Tibial artery (tissue), 4 donors: ENCODE data around the gene TEKT2.

Source experiments
- DNase-seq, 2 donors: peaks; one replicate each; pipeline ENCODE4 v3.0.0-alpha.2; 2019
- H3K27ac ChIP-seq, 2 donors: fragments of 200-600 bp; sonication (generic) in 1 of 2; 1 replicate in 1 of 2; 2 replicates in 1 of 2; pipeline ENCODE4 v1.5.1; 2018 to 2019; ENCODE audit warnings: mild to moderate bottlenecking in 1 of 2
- H3K27me3 ChIP-seq, 2 donors: fragments of 200-600 bp; sonication (generic) in 1 of 2; one replicate each; pipeline versions ENCODE4 v1.5.1 to v1.6.0; 2016 to 2019
- H3K36me3 ChIP-seq, 3 donors: fragments of 200-600 bp; sonication (generic) in 2 of 3; one replicate each; pipeline ENCODE4 v1.5.1; 2016 to 2019; ENCODE audit warnings: mild to moderate bottlenecking in 2 of 3
- H3K4me1 ChIP-seq, 4 donors: fragments of 200-600 bp; sonication (generic) in 2 of 4; 1 replicate in 3 of 4; 2 replicates in 1 of 4; pipeline ENCODE4 v1.5.1; 2016 to 2019
- H3K4me3 ChIP-seq, 2 donors: fragments of 200-600 bp; sonication (generic) in 1 of 2; 1 replicate in 1 of 2; 2 replicates in 1 of 2; pipeline ENCODE4 v1.5.1; 2018 to 2019; ENCODE audit warnings: mild to moderate bottlenecking in 2 of 2
- H3K9me3 ChIP-seq, 3 donors: fragments of 200-600 bp; sonication (generic) in 1 of 3; one replicate each; pipeline ENCODE4 v1.5.1; 2016 to 2019
- intact Hi-C: fragments of 100-400 bp; cut with DNase I; formaldehyde crosslinking; loops from one replicate; pipeline ENCODE4 v1.15.0; 2023; ENCODE audit warnings: low total_unique reads
- TF ChIP-seq, protein P1 (sequence below), 2 experiments: fragments of 200-600 bp in 1 of 2; fragments of 450-650 bp in 1 of 2; IDR thresholded peaks; one replicate each; pipeline ENCODE4 v1.5.1; 2017 to 2019; ENCODE audit warnings: antibody characterized with exemption in 2 of 2, mild to moderate bottlenecking in 1 of 2, moderate library complexity in 1 of 2

The TEKT2 gene

DNA sequence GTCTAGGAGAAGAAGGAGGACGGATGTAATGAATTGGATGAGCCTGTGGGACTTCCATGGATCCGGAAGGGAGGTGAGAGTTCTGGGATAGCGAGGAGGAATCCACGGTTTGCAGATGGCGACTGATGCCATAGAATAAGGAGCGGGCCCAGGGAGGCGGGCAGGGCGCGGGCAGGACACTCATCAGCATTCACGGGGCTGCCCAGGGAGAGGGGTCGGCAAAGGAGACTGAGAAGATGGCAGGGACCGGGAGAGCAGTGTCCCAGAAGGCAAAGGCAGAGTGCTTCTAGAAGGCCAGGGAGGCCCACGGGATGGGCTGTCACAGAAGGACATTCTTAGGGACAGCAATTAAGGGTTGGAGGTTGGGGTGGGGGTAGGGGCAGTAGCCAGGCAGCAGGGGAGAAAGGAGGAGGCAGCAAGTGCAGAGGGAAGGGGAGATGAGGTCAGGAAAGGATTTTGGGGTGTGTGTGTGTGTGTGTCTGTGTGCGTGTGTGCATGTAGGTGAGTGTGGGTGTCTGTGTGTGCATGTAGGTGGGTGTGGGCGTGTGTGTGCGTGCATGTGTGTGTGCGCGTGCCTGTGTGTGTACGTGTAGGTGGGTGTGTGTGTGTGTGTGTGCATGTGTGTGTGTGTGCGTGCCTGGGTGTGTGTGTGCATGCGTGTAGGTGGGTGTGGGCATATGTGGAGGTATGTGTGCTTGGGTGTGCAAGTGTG is 42.3 kb downstream of the TEKT2 start:
- Histone ChIP-seq H3K9me3 (no peaks in the 10 kb centered on the region), H3K36me3 (no peaks in the 10 kb centered on the region), H3K4me1 (peaks cover 0 to 54% (median 27%) of the 10 kb centered on the region in 4 donors), H3K27me3 (no peaks in the 10 kb centered on the region), H3K27ac (peak overlapping the region; percentile 90 to 91), H3K4me3 (peak overlapping the region in 1 of 2 donors; percentile 71)
- TF ChIP-seq, protein P1, sequence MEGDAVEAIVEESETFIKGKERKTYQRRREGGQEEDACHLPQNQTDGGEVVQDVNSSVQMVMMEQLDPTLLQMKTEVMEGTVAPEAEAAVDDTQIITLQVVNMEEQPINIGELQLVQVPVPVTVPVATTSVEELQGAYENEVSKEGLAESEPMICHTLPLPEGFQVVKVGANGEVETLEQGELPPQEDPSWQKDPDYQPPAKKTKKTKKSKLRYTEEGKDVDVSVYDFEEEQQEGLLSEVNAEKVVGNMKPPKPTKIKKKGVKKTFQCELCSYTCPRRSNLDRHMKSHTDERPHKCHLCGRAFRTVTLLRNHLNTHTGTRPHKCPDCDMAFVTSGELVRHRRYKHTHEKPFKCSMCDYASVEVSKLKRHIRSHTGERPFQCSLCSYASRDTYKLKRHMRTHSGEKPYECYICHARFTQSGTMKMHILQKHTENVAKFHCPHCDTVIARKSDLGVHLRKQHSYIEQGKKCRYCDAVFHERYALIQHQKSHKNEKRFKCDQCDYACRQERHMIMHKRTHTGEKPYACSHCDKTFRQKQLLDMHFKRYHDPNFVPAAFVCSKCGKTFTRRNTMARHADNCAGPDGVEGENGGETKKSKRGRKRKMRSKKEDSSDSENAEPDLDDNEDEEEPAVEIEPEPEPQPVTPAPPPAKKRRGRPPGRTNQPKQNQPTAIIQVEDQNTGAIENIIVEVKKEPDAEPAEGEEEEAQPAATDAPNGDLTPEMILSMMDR (IDR thresholded peaks at IDR 0.05) = no peak
- intact Hi-C loops = no loop called here
- no peak for DNase-seq

DNA sequence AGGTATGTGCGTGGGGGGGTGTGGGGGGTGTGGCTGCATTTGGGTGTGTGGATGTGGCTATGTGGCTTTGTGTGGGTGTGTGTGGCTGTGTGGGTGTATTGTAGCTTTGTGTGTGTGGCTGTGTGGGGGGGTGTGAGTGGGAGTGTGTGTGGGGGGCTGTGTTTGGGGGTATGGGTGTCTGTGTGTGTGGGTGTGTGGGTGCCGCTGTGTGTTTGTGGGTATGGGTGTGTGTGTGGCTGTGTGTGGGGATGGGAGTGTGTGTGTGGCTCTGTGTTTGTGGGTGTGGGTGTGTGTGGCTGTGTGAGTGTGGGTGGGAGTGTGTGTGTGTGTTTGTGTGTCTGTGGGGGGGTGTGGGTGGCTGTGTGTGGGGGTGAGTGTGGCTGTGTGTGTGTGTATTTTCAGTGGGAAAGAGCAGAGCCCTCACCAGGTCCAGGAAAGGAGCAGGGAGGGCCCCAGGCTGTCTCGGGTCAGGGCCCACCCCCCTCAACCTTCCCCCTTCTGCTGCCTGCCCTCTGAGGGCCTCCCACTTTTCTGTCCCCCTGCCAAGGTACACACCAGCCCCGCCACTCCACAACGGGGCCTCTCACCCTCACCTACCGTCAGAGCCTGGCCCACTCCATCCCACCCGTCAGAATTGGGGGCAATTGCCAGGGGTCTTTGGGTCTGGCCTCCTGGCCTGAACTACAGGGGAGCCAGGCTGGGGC is 43.1 kb downstream of the TEKT2 start:
- no peaks in the 10 kb centered on the region for H3K36me3 ChIP-seq
- intact Hi-C loops = no loop called here
- DNase-seq = no peak

GRCh38 chr1:36128126-36128904 is 44.4 kb downstream of the TEKT2 start:
- H3K4me1 ChIP-seq = peaks cover 0 to 52% (median 27%) of the 10 kb centered on the region in 4 donors
- H3K36me3 ChIP-seq = no peaks in the 10 kb centered on the region
- H3K9me3 ChIP-seq = no peaks in the 10 kb centered on the region
- DNase-seq = no peak
- intact Hi-C loops = no loop called here
- H3K27ac ChIP-seq = no peak overlapping the region
- no peaks in the 10 kb centered on the region for H3K27me3 ChIP-seq
- no peak overlapping the region for H3K4me3 ChIP-seq
- TF ChIP-seq, protein P1 (IDR thresholded peaks at IDR 0.05) = no peak

More for the DNA sequence above, 43.1 kb downstream of the TEKT2 start:
- Histone ChIP-seq H3K9me3 (no peaks in the 10 kb centered on the region), H3K27me3 (no peaks in the 10 kb centered on the region), H3K4me3 (no peak overlapping the region), H3K4me1 (peaks cover 0 to 54% (median 27%) of the 10 kb centered on the region in 4 donors), H3K27ac (no peak overlapping the region)
- TF ChIP-seq, protein P1 (IDR thresholded peaks at IDR 0.05) = no peak

DNA sequence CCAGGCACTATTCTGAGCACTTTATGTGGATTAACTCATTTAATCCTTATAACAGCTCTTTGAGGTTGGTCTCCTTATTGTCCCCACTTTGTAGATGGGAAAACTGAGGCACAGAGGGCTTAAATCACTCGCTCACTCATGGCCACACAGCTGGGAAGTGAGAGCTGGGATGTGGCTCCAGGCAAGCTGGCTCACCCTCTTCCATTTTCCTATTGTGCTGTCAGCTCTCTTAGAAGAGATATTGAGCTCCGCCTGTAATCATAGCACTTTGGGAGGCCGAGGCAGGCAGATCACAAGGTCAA is 45.0 kb downstream of the TEKT2 start:
- Histone ChIP-seq H3K27ac (no peak overlapping the region), H3K9me3 (no peaks in the 10 kb centered on the region), H3K4me3 (no peak overlapping the region), H3K27me3 (no peaks in the 10 kb centered on the region), H3K4me1 (peaks cover 0 to 52% (median 29%) of the 10 kb centered on the region in 4 donors), H3K36me3 (no peaks in the 10 kb centered on the region)
- no peak for DNase-seq
- intact Hi-C loops = no loop called here
- TF ChIP-seq, protein P1 (IDR thresholded peaks at IDR 0.05) = no peak

DNA sequence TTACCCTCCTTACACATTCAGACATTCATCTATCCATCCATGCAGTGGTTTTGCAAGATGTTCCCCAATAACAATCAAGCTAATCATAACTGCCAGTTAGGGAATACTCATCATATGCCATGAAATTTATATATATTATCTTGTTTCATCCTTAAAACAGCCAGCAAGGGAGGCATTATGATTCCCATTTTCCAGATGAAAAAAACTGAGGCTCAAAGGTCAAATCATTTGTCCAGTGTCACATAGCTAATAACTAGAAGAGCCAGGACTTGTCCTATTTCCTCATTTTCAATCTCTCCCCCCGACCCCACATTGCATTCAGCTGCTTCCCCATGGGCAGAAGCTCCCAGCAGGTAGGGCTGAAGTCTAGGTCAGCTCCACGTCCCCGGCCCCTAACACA is 48.1 kb downstream of the TEKT2 start:
- Histone ChIP-seq H3K4me3 (no peak overlapping the region), H3K4me1 (peaks cover 7 to 55% (median 42%) of the 10 kb centered on the region in 4 donors), H3K9me3 (no peaks in the 10 kb centered on the region), H3K27ac (no peak overlapping the region), H3K27me3 (no peaks in the 10 kb centered on the region), H3K36me3 (peaks cover 0 to 6% (median 4%) of the 10 kb centered on the region in 3 donors)
- intact Hi-C loops = no loop called here
- TF ChIP-seq, protein P1 (IDR thresholded peaks at IDR 0.05) = no peak
- no peak for DNase-seq
